Right lobe of liver (tissue), 6 donors: Measurements from ENCODE around the gene HEATR1. TPM values are rescaled to one million over a fixed set of nuclear protein-coding genes. Genes with fewer than 3 reads are reported as not detected.

Source experiments
- ATAC-seq, 4 donors: fragments of 200-7000 bp; cut with Tn5 transposase; one replicate each; pipeline ENCODE4 v1.9.1; 2020; ENCODE audit warnings: mild to moderate bottlenecking in 4 of 4, moderate library complexity in 4 of 4
- DNase-seq, 3 donors: peaks; one replicate each; pipeline ENCODE4 v3.0.0-alpha.2; 2020
- H3K27ac ChIP-seq, 3 donors: fragments of 200-600 bp; one replicate each; pipeline ENCODE4 v1.8.0; 2022
- H3K27me3 ChIP-seq, 2 donors: fragments of 200-600 bp; one replicate each; pipeline ENCODE4 v1.8.0; 2022
- H3K36me3 ChIP-seq, 4 donors: fragments of 200-600 bp; sonication (generic) in 1 of 4; one replicate each; pipeline versions ENCODE4 v1.5.1 to v1.8.0; 2017 to 2022; ENCODE audit warnings: control low read depth in 1 of 4
- H3K4me1 ChIP-seq, 4 donors: fragments of 200-600 bp; sonication (generic) in 1 of 4; one replicate each; pipeline versions ENCODE4 v1.5.1 to v1.8.0; 2017 to 2022; ENCODE audit warnings: control low read depth in 1 of 4
- H3K4me3 ChIP-seq, 3 donors: fragments of 200-600 bp; one replicate each; pipeline ENCODE4 v1.8.0; 2022
- H3K9me3 ChIP-seq, 4 donors: fragments of 200-600 bp; sonication (generic) in 1 of 4; one replicate each; pipeline versions ENCODE4 v1.5.1 to v1.8.0; 2017 to 2022; ENCODE audit warnings: control low read depth in 1 of 4
- POLR2A ChIP-seq: fragments of 450-650 bp; IDR thresholded peaks from one replicate; pipeline ENCODE4 v1.6.1; 2017; ENCODE audit warnings: antibody characterized with exemption, mild to moderate bottlenecking
- WGBS: methylation state at CpG from one replicate; pipeline ENCODE4 v1.1.6; 2018; ENCODE audit warnings: low coverage, low lambda C conversion rate; ENCODE audit not compliant: insufficient coverage; ENCODE audit errors: missing lambda C conversion rate; 5-methylcytosine and 5-hydroxymethylcytosine counted together
- intact Hi-C, 2 donors: fragments of 100-400 bp; cut with DNase I; formaldehyde crosslinking; loops; one replicate each; pipeline versions ENCODE4 v1.11.2 to v1.14.1; 2022
- long read RNA-seq: library from polyadenylated mRNA; unstranded; transcript quantifications from one replicate; pipeline ENCODE4 v2.0.0, GENCODE V29; 2019
- total RNA-seq, 6 experiments: library from RNA; depleted of rRNA in 2 of 6; stranded (reverse); fragments of >200 nt in 2 of 6; fragmentation: NEBNext Ultra II Directional in 3 of 6; extraction: Animal tissue kit (Norgen Biotek cat#: 25700) in 3 of 6; gene quantifications; one replicate each; pipeline versions ENCODE4 v1.1.0 to v1.2.4, GENCODE V29; 2016 to 2023
- TF ChIP-seq, protein P1 (sequence below), 4 donors: fragments of 200-600 bp in 3 of 4; fragments of 450-650 bp in 1 of 4; IDR thresholded peaks; one replicate each; pipeline versions ENCODE4 v1.5.1 to v1.8.0; 2016 to 2022; ENCODE audit warnings: antibody characterized with exemption in 4 of 4, mild to moderate bottlenecking in 2 of 4
- donor health status: DM: no; HTN: yes; CAD: no.
- donor health status: DM: no; HTN: no; CAD: no.
- donor health status: DM: no; HTN: no; CAD: no.
- donor health status: DM: no; HTN: yes; CAD: no.
- donor health status: DM: no; HTN: yes; CAD: no.

HEATR1 gene
- total RNA-seq, result 10 to 100 TPM in 5 of 6 experiments, 1 to 10 TPM in 1; 7.0 to 14.1 (median 12.4) TPM
- long read RNA-seq, result 0 reads

DNA sequence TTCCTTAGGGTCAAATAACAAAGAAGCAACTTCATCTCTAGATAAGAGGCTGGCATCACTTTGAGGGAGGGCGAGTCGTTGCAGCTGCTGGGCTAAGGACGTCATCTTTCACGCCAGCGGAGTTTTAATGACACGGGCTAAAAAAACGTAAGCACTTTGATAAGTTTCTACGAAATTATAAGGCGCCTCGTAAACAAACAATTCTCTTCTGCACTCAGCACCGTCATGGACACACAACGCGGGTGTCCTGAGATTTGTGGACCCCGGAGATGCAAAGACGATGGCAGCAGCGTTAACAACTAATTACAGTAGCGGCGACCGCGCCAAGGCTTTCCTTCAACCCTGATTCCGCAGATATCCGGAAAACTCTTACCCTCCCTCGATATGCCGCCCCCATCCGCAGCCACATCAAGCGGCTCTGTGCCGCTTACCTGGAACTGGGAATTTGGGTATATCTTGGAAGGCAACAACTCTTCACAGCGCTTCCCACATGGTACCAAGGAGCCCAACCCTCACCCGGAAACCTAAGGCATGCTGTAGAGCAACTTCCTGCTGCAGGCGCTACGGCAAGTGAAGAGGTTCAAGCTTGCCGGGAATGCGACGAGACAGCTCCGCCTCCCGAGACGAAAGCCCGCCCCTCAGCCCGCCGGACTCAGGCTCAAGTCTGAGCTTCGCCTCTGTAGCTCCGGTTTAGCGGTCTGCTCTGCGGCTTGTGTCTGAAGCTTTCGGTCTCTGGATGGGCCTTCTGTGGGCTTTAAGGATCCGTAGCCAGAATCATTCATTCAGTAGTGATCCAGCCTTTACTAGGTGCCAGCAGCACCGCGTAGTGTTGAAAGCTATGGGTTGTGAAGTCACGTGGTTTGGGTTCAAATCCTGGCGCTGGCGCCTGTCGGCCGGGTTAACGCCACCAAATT is at the start of gene HEATR1:
HEATR1 (minus strand) TSS at position 526 of the 914 bp plus-strand sequence; CDS start at position 105, 421 bp downstream.
- intact Hi-C loops, result no loop called here
- H3K27ac ChIP-seq, result peak within 1 kb of the TSS; percentile 54 to 86 (median 71)
- 0% methylated on average over 19 of the region's 54 CpGs for WGBS
- peak within 1 kb of the TSS; percentile 64 to 89 (median 67) for H3K4me3 ChIP-seq
- peaks cover 0 to 8% (median 0%) of the 10 kb centered on the region in 4 donors for H3K4me1 ChIP-seq
- no peaks in the 10 kb centered on the region for H3K27me3 ChIP-seq
- TF ChIP-seq POLR2A, result peak; percentile 54
- TF ChIP-seq, protein P1, sequence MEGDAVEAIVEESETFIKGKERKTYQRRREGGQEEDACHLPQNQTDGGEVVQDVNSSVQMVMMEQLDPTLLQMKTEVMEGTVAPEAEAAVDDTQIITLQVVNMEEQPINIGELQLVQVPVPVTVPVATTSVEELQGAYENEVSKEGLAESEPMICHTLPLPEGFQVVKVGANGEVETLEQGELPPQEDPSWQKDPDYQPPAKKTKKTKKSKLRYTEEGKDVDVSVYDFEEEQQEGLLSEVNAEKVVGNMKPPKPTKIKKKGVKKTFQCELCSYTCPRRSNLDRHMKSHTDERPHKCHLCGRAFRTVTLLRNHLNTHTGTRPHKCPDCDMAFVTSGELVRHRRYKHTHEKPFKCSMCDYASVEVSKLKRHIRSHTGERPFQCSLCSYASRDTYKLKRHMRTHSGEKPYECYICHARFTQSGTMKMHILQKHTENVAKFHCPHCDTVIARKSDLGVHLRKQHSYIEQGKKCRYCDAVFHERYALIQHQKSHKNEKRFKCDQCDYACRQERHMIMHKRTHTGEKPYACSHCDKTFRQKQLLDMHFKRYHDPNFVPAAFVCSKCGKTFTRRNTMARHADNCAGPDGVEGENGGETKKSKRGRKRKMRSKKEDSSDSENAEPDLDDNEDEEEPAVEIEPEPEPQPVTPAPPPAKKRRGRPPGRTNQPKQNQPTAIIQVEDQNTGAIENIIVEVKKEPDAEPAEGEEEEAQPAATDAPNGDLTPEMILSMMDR (IDR thresholded peaks at IDR 0.05), result peak in 1 of 4 donors; percentile 2
- ATAC-seq (peak; percentile 99 to 100 (median 100)), DNase-seq (peak; percentile 92 to 96 (median 96))
- H3K9me3 ChIP-seq, result no peaks in the 10 kb centered on the region
- H3K36me3 ChIP-seq, result peaks cover 0 to 17% (median 0%) of the 10 kb centered on the region in 4 donors

- Histone ChIP-seq H3K9me3 (no peaks in the 10 kb centered on the region), H3K27ac (no peak overlapping the region), H3K4me1 (no peaks in the 10 kb centered on the region), H3K36me3 (no peaks in the 10 kb centered on the region), H3K27me3 (no peaks in the 10 kb centered on the region), H3K4me3 (no peak overlapping the region)
- TF ChIP-seq, protein P1 (IDR thresholded peaks at IDR 0.05), result no peak
- TF ChIP-seq POLR2A, result no peak
- WGBS, result 63% methylated on average over 5 of the region's 5 CpGs
- ATAC-seq, result no peak
- DNase-seq, result no peak
- intact Hi-C loops, result no loop called here
Measured at GRCh38 chr1:236645016-236645680, 40.8 kb upstream of the HEATR1 start.

DNA sequence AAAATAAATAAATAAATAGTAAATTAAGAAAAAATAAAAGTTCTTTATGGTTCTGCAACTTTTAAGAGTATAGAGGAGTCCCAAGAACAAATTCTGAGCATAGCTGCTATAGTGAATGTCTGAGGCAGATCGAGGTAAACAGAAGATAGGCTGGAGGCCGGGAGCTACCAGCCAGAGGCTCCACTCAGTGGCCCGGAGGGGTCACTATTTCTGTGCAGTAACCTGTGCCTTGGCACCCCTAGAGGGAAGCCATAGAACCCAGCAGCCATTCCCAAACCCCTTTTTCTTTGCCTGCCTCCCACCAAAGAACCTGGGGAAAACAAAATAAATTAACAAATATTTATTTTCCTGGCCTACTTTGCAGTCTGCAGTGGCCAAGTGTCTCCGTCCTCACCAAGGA is 38.4 kb upstream of the HEATR1 start:
- no peak overlapping the region for H3K27ac ChIP-seq
- TF ChIP-seq, protein P1 (IDR thresholded peaks at IDR 0.05), result no peak
- TF ChIP-seq POLR2A, result no peak
- intact Hi-C loops, result no loop called here
- WGBS, result 63% methylated on average over 4 of the region's 4 CpGs
- H3K36me3 ChIP-seq, result no peaks in the 10 kb centered on the region
- ATAC-seq, result no peak
- H3K9me3 ChIP-seq, result no peaks in the 10 kb centered on the region
- H3K4me3 ChIP-seq, result no peak overlapping the region
- no peak for DNase-seq
- H3K27me3 ChIP-seq, result no peaks in the 10 kb centered on the region
- H3K4me1 ChIP-seq, result no peaks in the 10 kb centered on the region

DNA sequence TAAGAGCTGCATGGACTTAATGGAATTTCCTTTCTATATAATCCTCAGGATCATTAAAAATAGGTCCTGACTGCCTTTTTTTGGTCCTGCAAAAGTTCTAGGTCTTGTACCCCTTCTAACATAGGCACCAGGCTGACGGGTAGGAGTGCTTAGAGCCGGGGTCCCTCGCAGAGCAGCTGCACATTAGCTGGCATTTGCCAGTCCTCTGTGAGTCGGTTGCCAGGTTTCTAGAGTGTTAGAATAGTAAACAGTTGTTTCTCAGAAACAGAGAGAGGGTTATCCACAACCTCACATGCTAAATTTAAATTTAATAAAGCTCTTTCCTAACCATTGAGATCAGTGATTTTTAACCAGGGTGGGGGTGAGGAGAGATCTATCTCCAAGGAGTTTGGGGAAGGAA is 35.4 kb upstream of the HEATR1 start:
- WGBS, result 43% methylated on average over 4 of the region's 4 CpGs

More for the DNA sequence above, 35.4 kb upstream of the HEATR1 start:
- ATAC-seq (no peak), DNase-seq (no peak)
- H3K9me3 ChIP-seq, result no peaks in the 10 kb centered on the region
- H3K27ac ChIP-seq, result no peak overlapping the region
- intact Hi-C loops, result no loop called here
- H3K4me3 ChIP-seq, result no peak overlapping the region
- no peaks in the 10 kb centered on the region for H3K27me3 ChIP-seq
- no peaks in the 10 kb centered on the region for H3K36me3 ChIP-seq
- no peak for TF ChIP-seq POLR2A
- TF ChIP-seq, protein P1 (IDR thresholded peaks at IDR 0.05), result no peak
- H3K4me1 ChIP-seq, result no peaks in the 10 kb centered on the region
